ENCODE data around the gene DAB2IP.

The DAB2IP gene

DNA sequence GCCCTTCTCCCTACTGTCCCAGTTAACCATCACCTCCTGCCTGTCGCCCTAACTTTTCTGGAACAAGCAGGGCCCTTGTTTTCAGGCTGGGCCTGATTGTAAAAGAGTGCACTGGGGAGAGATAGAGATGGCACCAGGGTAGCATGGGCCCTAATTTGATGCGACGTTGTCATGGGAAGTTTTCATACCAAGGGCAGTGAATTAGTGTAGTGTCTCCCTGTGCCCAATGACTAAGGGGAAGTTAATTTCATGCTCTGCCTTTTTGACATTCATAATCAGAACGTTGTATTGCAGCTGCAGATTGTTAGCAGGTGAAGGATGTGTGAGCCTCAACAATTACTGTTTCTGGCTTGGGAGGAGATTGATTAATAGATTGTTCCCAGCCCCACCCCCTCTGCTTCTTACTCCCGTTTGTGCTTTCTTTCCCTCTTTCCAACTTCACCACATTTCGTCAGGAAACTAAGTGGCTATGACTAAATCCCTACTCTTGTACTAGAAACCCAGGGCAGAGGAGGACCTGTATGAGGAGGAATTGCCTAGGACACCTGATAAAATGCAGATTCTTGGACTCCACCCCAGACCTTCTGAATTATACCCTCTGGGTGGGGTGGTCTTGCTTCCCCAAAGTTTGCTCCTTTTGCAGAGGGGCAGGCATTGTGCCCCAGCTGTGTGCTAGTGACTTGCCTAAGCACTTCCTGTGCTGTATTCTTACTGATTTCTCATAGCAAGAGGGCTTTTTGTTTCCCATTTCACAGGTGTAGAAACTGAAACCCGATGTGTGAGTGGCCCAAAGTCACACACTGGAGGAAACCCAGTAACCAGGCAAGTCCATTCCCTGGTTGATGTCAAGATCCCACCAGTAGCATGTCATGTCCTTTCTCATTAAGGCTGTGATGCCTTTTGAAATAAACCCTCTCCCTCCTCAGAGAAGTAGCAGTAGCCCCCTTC, 56.3 kb downstream of the DAB2IP start:
- DNase-seq: no peak

DNA sequence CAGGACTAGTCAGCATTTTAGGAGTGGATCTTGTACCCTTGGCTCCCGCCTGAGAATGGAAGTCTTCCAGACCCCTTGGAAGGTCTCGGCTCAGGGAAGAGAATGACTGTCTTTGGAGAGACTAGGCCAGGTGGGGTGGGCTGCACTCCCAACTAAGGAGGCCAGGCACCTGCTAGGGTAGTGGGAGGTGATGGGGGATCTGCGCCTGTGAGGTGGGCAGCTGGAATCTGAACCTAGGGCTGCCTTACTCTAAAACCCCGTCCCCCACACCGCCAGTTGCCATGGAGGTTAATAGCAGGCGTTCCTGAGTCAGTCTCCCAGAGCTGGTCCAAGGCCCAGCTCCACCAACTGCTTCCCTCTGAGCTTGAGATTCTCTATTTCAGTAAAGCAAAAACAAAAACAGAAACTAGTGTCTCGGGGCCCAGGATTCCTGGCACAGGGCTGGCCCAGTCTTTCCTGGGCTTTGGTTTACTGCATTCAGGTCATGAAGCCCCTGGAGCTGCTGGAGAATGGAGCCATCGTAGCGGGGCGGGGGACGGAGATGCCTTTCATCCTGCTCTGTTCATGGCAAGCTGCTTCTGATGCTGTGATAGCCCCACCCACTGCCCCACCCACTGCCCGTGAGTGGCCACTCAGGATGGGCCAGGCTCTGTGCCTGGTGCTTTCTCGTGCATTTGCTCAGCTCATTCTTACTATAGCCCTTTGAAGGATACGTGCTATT, 57.5 kb downstream of the DAB2IP start:
- no peak for DNase-seq

DNA sequence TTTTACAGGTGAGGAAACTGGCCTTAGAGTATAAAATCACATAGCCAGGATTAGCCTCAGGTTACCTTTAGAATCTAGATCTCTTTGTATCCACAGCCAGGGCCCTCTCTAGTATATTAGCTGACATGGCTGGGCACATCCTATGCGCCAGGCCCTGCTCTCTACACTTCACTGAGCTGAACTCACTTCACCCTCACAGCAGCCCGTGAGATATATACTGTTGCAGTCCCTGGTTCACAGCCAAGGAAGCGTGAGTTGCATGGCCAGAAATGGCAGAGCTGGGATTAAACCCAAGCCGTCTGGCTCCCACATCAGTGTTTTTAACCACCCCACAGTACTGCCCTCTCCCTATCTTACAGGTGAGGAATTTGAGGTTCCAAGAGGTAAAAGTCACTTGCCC, 58.4 kb downstream of the DAB2IP start:
- no peak for DNase-seq

DNA sequence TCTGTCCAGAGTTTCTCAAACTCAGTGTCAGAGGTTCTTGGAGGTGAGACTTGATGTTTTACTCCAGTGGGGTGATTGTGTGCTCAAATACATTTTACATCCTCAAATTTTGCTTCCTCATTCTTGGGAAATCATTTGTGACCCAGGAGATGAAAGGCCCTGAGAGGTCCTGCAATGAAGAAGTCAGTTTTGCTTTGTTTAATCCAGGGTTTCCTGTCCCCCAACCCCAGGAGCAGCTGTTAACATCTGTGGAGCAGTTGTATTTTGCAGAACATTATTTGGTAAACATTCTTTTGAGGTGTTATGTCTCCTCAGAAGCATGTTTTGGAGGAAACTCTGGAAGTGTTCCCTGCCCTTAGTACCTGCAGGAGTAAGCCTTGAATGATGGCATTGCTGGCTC, 59.8 kb downstream of the DAB2IP start:
- DNase-seq: no peak

DNA sequence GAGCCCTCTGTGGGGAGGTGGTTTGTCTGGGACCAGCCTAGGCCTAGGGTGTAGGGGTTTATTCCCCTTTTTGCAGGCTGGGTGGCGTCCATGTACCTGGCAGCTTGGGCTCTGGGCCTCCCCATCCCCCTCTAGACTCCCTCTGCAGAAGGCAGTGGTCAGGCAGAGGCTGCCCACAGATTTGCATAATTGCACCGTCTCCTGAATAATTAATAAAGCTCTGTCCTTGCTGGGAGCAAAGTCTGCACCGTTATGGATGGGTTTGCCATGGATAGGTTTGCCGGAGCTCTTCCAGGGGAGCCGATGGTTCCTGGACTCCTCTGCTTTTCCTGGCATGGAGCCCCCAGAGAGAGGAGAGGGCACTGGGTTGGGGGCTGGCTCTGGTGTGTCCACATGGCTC, 60.4 kb downstream of the DAB2IP start:
- no peak for DNase-seq

DNA sequence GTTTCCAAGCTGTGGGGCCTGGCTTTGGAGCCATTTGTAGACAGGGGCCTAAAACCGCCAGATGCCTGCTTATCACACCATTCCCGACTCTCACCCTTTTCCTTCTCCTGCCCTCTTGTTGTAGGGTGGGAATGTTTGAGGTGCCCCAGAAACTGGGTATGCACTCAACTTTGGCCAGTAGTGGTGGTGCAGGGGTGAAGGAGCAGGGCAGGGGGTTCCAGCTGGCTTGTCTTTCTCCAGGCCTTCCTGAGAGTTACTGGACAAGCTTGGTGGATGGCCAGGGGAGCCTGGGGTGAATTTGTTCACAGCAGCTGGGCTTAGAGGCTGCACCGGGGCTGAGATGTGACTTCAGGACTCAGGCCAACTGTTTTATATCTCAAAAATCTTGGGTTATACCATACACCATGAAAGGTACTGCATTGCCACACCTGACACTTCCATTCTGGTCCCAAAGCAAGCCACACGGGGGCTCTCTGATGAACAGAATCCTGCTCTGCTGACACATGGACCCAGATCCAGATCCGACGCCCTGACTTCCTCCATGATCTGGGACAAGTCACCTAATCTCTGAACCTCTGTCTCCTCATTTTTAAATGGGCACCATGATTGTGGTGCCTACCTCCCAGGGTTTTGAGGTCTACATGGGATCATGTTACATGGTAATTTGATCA, 62.1 kb downstream of the DAB2IP start:
- DNase-seq: no peak

DNA sequence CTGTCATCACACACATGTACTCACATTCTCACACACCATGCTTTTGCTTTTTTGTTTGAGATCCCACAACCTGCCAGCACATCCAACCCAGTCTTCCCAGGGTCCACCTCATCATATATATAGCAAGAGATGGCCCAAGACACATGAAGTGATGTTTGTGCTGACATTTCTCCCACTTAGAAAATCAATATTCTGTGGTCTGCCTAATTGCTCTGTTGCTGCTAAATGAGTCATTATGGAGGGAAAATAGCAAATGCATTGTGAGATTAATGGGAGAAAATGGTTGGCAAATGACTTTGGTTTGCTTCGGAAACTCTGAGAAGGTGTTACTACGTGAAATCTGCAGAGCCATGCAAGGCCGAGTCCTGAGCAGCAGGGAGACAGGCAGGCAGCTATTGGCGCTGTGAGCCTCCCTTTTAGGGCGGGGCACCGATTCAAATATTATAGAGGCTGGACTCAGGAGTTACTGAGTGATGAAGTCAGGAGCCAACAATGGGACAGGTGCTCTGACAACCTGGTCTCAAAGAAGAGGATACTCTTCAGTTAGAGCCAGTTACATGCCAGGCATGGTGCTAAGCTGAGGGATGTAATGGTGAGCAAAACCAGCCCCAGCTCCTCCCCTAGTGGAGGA, 62.8 kb downstream of the DAB2IP start:
- DNase-seq: peak; percentile 70

DNA sequence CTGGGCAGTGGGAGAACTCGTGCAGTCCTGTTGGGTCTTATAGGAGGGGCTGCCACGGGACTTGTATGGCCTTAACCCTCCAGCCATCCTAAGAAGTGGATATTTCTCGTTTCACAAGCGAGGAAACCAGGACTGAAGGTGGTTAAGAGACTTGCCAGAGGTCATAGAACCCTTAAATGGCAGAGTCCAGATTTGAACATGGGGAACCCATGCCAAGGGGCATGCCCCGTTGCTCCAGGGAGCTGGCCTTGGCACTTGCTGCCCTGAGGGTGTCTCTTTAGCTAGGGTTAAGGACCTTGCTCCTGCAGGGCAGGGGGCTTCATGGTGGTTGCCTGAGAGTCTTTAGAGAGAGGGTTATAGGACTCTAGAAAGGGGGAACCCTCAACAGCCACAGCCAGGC, 63.4 kb downstream of the DAB2IP start:
- no peak for DNase-seq

DNA sequence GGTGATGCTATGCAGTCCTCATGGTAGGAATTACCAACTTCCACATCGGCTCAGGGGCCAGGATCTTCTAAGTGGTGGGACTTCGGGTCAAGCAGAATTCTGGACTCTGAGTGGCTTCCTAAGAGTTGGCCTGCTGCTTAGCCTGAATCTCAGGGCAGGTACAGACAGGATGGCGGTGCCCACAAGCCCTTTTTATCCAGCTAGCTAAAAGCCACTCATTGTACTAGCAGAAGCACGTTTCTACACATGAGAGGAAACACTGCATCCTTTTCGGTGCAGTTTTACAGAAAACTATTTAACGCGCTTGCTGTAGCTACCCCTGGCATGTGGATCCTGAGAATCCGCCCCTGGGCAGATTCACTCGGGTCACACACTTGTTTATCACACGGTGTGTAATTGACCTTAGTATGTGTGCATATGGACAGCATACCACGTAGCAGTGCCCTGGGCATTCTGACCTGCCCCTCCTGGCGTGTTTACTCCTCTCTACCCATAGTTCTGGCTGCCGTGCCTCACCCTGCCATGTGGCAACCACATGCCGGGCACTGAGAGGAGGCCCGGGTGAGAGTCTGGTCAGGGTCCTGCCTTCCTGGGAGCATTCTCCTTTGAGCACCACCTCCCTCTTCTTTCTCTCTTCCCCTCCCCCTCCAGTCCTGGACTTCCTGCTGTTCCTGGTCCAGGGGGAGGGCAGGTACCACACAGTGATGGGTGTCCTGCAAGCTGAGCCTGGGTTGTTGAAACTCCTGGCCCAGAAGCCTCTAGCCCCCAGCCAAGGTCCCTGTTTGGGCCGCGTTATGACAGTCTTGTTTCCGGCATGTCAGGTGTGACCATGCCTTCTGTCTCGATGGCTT, 65.9 kb downstream of the DAB2IP start:
- DNase-seq: no peak

DNA sequence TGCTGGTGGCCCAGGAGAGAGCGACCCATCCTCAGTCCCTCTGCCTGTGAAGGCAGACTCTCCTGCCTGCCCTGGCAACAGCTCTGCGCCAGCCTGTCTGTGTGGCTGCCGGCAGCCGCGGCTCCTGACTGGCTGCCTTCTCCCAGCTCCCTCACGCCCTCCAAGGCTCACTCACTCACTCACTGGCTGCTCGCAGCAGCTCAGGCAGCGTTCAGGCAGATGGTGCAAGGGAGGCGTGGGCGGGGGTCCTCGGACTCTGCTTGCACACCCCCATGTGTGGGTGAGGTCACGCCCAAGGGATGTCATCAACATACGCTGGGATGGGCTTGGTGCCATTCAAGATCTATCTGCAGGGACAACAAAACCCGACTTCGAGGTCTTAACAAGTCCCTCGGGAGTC, 66.7 kb downstream of the DAB2IP start:
- DNase-seq: no peak

DNA sequence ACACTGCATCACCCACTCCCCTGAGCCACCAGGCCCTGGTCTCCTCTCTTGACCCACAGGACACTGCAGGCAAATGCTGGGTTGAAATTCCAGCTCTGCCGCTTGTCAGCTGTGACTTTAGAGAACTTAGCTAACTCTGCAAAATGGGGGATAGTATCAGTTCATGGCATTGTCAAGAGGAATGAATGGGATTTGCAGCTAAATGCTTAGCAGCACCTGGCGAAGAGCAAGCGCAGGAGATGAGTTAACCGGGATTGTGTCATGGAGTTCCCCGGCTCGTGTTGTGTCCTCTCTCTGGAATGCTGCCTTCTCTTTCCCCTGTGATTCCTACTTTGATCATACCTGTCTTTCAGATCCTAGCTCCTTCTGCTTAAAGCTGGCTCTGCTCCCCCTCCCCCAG, 67.1 kb downstream of the DAB2IP start:
- no peak for DNase-seq

DNA sequence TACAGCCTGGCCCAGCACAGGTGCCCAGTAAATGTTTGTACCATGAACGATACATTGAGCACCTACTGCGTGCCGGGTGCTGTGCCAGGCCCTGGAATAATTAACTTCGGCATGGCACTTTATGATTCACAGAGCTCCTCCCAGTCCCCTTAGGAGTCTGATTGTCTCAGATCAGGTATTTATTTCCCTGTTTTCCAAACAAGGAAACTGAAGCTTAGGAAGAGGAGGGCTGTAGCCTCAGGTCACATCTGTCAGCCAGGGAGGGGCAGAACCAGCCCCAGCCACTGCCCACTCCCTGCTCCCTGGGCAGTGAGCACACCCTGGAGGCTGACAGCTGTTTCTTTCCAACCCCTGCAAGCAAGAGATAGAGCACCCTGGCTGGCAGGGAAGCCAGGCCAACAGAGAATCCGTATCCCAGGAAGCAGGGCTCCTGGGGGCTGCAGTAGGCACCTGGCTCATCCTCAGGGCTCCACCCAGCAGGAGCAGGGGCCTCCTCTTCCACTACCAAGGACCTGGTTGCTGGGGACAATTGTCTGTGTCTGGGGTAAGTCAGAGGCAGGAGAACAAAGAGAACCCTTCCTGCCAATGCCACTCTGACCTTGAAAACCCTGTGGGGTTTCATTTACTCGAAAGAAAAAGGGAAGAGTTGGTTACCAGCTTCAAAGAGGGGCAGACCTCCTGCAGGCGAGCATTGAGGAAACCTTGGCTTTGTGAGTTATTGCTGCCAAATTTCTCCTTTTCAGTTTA, 69.0 kb downstream of the DAB2IP start:
- DNase-seq: peak; percentile 30

DNA sequence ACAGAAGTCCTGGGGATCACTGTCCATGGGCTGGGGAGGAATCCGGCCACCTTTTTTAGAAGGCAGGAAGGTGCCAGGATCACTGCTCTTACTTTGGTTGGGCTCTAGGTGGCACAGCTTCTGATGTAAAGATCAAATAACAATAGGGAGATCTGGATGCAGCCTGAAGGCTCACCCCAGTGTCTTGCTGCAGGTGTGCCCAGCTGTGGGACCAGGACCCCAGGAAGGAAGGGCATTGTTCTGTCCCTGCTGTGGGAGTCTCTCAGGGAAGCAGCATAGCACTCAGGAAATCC, 69.6 kb downstream of the DAB2IP start:
- no peak for DNase-seq

DNA sequence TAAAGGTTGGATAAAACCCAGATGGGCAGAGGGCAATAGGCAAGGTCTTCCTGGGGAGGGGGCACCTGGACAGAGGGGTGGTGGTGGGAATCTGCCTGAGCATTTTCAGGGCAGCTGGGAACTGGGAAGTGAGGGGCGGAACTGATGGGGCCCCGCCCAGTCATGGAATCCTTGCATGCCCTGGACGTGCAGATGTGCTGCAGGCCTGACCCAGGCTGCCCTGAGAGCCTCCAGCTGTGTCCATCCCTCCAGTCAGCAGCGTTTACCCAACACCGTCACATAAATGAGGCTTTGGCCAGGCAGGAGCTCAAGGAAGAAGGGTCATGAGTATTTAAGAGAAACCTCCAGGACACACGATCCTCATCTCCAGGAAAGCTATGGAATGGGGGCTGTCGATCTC, 70.3 kb downstream of the DAB2IP start:
- no peak for DNase-seq

DNA sequence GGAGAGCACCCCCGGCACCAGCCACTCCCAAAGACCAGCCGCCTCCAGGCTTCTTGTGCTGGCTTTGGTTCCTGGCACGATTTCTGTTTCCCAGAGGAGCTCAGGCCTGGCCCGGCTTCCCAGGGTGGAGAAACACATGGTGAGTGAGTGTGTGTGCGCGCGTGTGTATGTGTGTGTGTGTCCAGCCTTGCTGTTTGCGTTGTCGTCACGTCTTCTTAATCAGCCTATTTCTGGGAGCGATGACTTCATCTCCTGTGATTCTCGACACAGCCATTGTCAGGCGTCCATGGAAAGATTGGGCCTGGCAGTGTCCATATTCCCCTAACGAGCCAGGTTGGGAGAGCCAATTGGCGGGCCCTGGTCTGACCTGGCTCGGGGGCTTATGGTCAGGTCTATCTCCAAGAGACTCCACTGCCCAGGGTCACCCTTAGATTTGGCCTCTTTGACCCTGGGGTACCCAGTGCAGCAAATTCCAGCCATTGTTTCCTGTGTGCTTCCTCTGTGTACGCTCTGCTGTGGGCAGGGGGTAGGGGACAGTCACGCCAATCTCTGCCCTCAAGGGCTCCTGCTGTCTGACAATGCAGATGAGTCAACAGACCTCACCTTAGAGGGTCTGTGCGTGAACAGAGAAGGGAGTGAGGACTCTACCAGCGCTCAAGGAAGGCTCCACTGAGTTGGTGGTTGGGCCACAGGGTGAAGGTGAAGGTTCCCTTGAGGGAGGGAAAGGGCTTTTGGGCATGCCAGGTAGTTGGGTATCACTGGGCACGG, 73.8 kb downstream of the DAB2IP start:
- DNase-seq: peak; percentile 44

DNA sequence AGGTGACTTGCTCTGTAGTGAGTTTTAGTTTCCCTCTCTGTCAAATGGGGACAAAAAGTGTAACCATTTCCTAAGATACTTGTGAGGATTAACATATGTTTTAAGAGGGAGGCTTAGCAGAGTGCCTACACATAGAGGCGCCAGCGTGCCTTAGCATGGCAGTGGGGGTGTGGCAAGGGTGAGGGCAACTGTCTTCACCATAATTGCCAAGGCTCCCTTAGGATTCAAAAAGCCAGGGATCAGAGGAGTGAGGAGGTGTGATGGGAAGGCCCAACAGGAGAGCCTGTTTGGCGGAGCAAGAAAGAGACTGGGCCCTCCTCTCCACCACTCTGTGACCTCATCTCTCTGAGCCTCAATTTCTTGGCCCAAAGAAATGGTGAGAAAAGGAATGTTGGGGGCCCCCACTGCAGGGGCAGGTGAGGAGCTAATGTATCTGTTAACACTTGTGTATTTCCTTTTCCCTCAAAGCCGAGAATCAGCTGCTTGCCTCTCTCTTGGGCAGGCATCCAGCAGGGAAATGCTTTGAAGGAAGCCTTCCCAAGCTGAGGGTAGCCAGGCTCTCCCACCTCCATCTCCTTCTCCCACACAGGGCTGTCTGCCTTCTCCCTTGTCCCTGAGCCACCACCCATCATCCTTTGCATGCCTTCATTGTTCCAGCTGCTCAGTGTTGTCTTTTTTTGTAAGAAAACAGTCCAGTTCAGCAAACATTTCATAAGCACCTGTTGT, 76.0 kb downstream of the DAB2IP start:
- DNase-seq: no peak

DNA sequence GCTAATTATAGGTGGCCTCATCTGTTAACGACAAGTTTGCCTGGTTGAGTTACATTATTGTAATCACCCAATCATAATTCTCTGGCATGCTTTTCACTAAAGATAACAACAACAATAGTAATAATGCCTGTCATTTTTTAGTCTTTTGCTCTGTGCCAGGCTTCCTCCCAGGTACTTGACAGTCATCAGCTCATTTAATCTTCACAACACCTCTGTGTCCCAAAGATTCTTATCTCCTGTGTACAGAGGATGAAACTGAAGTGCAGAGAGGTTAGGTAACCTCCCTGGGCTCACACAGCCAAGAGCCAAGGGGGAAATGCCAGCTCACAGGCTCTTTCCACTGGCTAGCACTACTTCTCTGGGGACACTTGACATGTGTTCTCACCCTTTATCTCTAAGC, 77.5 kb downstream of the DAB2IP start:
- DNase-seq: no peak

DNA sequence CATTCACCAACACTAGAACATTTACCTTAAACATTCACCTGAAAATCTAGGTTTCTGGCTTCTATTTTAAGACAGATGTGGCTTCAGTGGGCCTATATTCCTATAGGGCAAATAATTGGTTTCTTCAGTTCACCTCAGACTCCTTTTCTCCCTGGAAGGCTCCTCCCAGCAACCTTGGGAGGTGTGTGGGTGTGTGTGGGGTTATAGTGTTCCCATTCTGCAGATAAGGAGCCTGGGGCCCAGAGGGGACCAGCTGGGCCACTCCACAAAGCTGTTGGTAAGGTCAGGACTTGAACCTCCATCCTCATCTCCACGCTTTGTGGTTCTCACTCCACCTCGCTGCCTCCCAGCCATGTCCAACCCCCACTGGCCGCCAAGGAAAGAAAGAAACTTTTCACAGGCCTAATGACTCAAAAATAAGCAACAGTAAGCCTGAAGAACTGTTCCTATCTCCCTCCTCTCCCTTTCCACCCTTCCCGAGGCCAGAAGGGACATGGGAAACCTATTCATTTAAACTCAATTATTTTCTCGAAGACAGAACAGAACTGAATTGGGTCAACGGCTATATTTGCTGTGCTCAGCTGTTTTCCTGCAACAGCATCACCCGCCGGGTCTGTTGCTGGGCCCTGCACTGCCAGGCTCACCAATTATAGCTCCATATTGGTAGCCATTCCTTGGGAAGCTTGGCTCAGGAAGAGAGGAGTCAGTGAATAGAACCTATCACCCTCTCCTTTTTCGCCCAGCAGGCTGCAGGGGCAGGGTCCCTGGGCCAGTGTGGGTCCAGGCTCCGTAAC, 78.5 kb downstream of the DAB2IP start:
- no peak for DNase-seq

DNA sequence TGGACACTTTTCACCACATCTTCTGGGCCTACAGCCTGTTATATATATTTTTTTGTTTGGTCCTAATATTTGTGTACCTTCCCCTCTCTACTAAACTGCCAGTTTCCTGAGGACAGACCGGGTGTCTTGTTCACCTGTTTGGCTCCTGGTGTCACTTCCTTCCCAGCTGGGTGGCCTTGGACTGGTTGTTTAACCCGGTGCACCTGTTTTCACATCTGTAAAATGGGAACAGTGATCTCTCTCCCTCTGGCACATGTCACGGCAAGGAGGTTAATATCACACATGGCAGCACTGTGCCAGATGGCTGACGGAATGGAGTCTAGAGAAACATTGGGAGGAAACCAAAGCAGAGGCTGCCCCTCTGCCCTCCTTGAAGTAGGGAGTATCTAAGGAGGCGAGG, 79.7 kb downstream of the DAB2IP start:
- DNase-seq: no peak

Measured in NCI-H146 (cell line).